AG08396 (cell line): Measurements from ENCODE around the gene PLEKHG4B.
"Not testable (repeated sequence)": the region's sequence is repeated elsewhere in the genome, so short reads cannot be mapped to it uniquely, and the experiment has no call there.

Experiments
- DNase-seq: peaks from one replicate; pipeline ENCODE4 v3.0.0; 2012; ENCODE audit warnings: low spot score, mixed read lengths

Gene PLEKHG4B

GRCh38 chr5:95241-95980 lies 3.4 kb downstream of the PLEKHG4B start:
- no peak for DNase-seq

- DNase-seq: no peak
Observed at GRCh38 chr5:96976-97660, 5.2 kb downstream of the PLEKHG4B start.

DNA sequence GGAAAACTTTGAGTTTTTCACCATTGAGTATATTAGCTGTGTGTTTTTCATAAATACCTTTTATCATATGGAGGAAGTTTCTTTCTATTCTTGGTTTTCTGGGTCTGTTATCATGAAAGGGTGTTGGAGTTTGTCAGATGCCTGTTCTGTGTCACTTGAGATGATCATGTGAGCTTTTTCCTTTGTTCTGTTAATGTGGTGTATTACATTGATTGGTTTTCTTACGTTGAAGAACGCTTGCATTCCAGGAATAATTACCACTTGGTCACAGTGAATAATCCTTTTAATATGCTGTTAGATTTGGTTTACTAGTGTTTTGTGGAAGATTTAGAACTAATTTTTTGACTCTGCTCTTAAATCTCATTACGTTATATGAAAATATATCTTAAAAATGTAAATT lies 7.8 kb downstream of the PLEKHG4B start:
- no peak for DNase-seq

DNA sequence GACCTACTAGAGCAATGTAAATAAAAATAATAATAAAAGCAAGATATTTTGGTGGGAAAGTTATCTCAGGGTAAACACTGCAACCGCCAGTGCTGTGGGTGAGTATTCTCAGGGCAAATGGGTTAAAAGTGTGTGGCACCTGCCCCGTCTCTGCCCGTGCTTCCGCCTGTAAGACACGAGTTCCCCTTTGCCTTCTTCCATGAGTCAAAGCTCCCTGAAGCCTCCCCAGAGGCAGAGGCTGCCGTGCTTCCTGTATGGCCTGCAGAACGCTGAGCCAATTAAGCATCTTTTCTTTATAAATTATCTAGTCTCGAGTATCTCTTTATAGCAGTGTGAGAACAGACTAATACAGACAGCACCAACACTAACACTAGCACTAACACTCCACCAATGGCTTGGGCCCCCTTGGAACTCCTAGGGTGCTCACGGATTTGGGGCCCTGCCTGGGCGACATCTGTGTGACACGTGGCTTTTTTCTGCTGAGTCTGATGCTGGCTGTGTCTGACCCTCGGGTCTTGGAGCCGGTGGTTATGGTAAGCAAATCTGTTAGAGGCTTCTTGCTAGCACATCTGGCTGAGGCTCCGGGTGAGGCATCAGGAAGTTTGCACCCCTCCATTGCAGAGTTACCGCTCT lies 10.6 kb downstream of the PLEKHG4B start:
- no peak for DNase-seq

DNA sequence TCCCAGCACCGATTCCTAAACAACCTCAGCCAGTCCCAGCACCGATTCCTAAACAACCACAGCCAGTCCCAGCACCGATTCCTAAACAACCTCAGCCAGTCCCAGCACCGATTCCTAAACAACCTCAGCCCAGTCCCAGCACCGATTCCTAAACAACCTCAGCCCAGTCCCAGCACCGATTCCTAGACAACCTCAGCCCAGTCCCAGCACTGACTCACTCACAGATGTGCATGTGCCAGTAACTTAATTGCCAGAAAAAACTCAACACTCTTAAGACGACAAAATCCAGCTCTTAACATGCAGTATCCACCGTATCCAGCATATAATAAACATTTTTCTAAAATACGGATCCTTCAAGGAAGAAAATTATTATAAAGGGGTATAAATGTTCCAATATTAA lies 12.1 kb downstream of the PLEKHG4B start:
- not testable (repeated sequence) for DNase-seq

- DNase-seq: no peak
Observed at GRCh38 chr5:104778-105296, 12.9 kb downstream of the PLEKHG4B start.

DNA sequence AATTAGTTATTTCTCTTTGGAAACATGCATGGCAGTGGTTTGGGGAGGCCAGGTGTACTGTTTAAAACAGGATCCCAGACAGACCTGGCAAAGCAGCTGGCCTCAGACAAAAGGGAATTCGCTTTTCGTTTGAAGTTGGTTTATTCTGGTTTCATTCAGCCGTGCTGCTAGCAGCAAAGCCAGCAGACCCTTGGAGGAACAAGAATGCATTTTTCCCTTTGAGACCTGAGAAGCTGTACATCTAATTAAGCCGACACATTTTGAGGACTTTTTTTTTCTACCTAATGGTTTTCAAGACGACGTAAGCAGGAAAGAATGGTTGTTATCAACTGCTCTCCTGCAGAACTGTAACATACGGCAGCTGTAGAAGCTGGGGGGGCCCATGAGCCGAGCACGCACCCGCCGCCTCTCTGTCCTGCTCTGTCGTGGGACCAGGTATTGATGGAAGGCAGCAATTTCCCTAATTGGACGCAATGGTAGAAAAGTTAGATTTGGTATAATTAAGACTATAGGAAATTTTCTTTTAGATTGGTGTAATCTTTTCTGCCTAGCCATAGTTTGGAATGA lies 13.6 kb downstream of the PLEKHG4B start:
- DNase-seq: no peak

- no peak for DNase-seq
Observed at GRCh38 chr5:106587-106986, 14.6 kb downstream of the PLEKHG4B start.

DNA sequence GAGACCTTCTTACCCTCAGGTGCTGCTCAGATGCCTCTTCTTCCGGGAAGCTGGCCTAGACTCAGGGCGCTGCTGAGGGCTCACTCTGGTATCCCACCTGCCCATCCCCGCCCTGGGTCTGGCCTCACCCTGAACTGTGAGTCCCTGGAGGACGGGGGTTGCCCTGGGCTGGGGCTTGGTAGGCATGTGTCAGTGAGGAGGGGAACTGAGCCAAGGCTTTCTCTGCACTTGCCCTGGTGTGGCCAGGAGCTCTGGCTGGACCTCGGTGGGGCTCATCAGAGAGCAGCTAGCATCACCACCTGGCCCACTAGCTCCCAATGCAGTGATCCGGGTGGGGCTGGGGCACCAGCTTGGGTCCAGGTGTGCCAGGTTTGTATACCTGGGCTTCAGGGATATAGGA lies 15.6 kb downstream of the PLEKHG4B start:
- DNase-seq: no peak

DNA sequence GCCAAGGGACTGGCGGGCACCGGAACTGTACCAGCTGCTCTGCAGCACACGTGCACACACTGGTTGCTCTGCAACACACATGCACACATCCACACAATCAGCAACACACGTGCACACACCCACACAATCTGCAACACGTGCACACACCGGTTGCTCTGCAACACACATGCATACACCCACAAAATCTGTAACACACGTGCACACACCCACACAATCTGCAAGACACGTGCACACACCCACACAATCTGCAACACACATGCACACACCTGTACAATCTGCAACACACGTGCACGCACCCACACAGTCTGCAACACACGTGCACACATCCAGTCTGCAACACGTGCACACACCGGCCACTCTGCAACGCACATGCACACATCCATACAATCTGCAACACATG lies 17.9 kb downstream of the PLEKHG4B start:
- no peak for DNase-seq

DNA sequence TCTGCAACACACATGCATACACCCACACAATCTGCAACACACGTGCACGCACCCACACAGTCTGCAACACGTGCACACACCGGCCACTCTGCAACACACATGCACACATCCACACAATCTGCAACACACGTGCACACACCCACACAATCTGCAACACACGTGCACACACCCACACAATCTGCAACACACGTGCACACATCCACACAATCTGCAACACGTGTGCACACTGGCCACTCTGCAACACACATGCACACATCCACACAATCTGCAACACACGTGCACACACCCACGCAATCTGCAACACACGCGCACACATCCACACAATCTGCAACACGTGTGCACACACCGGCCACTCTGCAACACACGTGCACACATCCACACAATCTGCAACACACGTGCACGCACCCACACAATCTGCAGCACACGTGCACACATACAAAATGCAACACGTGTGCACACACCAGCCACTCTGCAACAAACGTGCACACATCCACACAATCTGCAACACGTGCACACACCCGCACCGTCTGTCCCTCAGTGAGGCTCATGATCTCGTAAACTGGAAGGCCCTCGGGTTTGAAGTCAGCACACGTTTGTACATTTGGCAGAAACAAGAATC lies 18.4 kb downstream of the PLEKHG4B start:
- DNase-seq: no peak

- DNase-seq: no peak
Observed at GRCh38 chr5:111171-111570, 19.2 kb downstream of the PLEKHG4B start.

DNA sequence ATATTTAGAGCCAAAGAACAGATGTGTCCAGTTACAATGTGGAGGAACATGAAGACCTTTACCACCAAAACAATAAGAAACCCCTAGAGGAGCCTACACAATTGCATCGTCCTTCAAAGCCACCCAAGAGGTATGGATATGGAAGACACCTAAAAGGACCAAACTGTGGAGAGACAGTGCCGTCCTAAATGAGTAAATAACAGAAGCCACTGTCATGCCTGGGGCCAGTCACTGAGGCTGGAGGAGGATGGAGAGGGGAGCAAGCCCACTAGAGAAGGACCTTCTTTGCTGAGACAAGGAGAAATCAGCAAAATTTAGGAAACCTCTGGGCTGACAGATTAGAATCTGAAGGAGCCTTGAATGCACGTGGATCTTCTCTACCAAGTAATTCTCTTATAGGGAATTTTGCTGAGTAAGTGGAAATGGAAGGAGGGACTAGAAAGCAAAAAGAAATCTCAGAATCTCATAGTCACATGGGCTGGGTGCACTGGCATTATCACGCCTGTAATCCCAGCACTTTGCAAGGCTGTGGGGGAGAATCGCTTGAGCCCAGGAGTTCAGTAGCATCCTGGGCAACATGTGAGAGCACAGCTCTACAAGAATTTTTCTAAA lies 27.6 kb downstream of the PLEKHG4B start:
- DNase-seq: no peak

- no peak for DNase-seq
Observed at GRCh38 chr5:121432-121831, 29.5 kb downstream of the PLEKHG4B start.

GRCh38 chr5:125815-126214 lies 33.8 kb downstream of the PLEKHG4B start:
- DNase-seq: no peak

DNA sequence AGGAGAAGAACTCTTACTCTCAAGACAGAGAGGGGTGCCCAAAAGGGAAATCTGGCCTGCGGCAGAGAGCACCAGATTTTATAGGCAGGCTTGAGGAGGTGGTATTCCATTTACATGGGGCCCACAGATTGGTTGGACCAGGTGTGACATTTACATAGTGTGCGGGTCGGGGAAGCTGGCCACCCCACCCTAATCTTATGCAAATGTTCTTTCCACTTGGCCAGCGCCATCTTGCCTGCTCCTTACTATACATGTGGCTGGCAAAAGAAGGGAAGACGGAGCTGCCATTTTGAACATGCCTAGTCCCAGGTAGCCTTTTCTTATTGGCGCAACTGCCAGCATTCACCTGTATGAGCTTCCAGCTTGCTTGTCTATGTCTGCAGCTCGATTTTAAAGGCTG lies 34.8 kb downstream of the PLEKHG4B start:
- no peak for DNase-seq

DNA sequence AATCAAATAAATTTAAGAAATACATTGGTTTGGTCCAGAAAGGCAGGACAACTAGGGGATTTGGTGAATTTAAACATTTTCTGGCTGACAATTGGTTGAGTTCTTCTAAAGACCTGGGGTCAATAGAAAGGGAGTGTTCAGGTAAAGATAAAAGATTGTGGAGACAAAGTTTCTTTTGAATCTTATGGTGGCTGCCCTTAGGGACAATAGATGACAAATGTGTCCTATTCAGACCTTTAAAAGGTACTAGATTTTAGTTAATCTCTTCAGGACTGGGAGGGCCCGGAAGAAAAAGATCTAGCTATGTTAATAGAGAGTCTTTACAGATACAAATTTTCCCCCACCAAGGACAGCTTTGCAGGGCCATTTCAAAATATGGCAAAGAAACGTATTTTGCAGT lies 35.9 kb downstream of the PLEKHG4B start:
- DNase-seq: no peak

DNA sequence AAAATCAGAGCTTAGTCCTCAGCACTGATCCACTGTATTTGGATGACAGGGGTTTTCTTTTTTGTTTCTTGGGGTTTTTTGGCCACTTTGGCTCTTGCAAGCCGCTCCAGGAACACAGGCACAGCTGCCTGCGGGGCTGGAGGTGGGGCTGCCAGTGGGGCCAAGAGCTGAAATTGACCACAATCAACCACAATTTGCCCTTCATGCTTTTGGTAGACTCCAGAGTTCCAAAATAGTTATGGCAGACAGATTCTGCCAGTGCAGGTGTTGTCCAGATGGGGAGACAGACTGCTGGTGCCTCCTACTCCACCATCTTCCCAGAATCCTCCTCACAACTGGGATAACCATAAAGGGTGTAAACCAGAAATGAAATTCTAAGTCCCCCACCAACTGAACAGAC lies 36.5 kb downstream of the PLEKHG4B start:
- no peak for DNase-seq

DNA sequence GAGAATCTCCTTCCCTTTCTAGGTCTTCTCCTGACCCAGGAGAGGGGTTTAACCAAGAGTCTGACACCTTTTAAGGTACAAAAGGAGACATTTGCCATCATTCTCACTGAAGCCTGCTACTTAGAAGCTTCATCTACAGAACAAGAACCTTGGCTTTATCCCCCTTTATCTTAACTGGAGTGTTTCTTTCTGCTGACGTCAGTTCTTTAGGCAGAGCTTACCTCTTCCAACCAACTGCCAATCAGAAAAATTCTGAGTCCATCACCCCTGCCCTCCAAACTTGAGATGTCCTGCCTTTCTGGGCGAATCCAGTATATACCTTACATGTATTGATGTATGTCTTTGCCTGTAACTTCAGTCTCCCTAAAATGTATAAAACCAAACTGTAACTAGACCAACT lies 37.2 kb downstream of the PLEKHG4B start:
- DNase-seq: no peak

DNA sequence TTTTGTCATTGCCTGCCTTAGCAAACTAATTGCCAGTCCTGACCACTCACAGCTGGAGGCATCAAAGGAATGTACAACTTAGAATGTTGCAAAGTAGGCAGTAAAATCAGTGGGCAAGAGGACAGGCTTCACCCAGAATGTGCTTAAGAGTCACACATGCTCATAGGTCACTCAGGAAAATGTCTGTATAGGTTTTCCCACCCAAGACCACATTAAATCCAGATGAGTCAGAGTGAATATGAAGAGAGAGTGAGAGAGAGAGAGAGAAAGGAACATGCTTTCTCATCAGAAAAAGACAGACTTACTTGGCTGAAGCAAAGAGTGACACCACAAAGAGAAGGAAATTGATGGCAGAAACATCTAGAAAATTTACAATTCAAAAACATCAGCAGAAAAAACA lies 37.9 kb downstream of the PLEKHG4B start:
- peak; percentile 51 for DNase-seq

DNA sequence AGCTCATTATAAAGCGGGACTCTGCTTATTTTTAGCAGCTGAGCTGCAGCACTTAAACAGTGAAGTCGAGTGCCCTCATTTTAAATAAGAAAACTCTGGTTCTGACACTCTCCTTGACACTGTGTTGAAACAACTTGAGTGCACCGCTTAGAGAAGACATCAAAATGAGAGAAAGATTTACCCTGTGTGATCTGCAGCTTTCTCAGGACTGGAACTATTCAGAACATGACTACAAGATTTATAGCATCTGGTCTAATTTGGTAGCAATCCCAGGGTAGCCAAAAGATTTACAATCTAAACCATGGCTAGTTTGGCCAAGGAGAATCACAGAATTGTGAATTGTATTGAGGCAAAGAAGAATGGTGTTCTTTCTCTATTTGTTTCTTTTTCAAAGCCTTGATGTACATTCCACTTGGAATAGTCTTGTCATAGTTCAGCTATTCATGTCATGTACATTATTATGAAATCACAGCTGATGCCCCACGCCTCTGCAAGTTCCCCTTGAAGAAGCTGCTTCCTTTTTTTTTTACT lies 38.7 kb downstream of the PLEKHG4B start:
- no peak for DNase-seq

DNA sequence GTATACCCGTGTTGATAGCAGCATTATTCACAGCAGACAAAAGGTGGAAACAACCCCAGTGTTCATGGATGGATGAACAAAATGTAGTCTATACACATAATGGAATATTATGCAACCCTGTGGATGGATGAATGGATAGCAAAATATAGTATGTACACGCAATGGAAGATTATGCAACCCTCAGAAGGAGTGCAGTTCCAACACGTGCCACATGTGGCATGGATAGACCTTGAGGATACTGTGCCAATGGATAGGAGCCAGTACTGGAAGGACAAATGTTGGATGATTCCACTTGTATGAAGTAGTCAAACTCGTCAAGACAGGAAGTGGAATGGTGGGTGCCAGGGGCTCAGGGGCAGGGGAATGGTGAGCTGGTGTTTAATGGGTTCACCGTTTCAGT lies 44.9 kb downstream of the PLEKHG4B start:
- no peak for DNase-seq
